Right atrium auricular region (tissue), 2 donors: ENCODE data around the gene HLX. TPM values are rescaled to one million over a fixed set of nuclear protein-coding genes. Genes with fewer than 3 reads are reported as not detected.

Experiments used
- DNase-seq: peaks from one replicate; pipeline ENCODE4 v3.0.0-alpha.2; 2019; ENCODE audit warnings: low spot score
- H3K27ac ChIP-seq, 2 donors: fragments of 200-600 bp; sonication (generic); 1 replicate in 1 of 2; 2 replicates in 1 of 2; pipeline ENCODE4 v1.5.1; 2016 to 2019
- H3K27me3 ChIP-seq, 2 donors: fragments of 200-600 bp; sonication (generic); one replicate each; pipeline versions ENCODE4 v1.5.1 to v1.6.0; 2017 to 2019
- H3K36me3 ChIP-seq: fragments of 200-600 bp; sonication (generic); one replicate; pipeline ENCODE4 v1.5.1; 2016
- H3K4me1 ChIP-seq, 2 donors: fragments of 200-600 bp; sonication (generic); one replicate each; pipeline versions ENCODE4 v1.5.1 to v1.6.0; 2017 to 2019
- H3K4me3 ChIP-seq, 2 donors: fragments of 200-600 bp; sonication (generic); 1 replicate in 1 of 2; 2 replicates in 1 of 2; pipeline ENCODE4 v1.5.1; 2017 to 2019; ENCODE audit warnings: mild to moderate bottlenecking in 1 of 2, moderate library complexity in 1 of 2
- H3K9me3 ChIP-seq, 2 donors: fragments of 200-600 bp; sonication (generic); one replicate each; pipeline ENCODE4 v1.5.1; 2019
- CTCF ChIP-seq, 2 donors: fragments of 200-600 bp; sonication (generic); IDR thresholded peaks; one replicate each; pipeline ENCODE4 v1.5.1; 2019; ENCODE audit warnings: antibody characterized with exemption in 2 of 2
- total RNA-seq, 2 donors: library from RNA; depleted of rRNA; stranded (reverse); fragments of >200 nt; gene quantifications; one replicate each; pipeline ENCODE4 v1.1.0, GENCODE V29; 2016

Gene HLX
- total RNA-seq, 2 donors from 2014 or later: 5.5 to 6.2 TPM

- Histone ChIP-seq H3K4me1 (peaks cover 0 to 28% of the 10 kb centered on the region in 2 donors), H3K9me3 (no peaks in the 10 kb centered on the region), H3K27ac (no peak overlapping the region), H3K36me3 (no peaks in the 10 kb centered on the region), H3K27me3 (peaks cover 44 to 51% of the 10 kb centered on the region in 2 donors), H3K4me3 (no peak overlapping the region)
- no peak for DNase-seq
- TF ChIP-seq CTCF (IDR thresholded peaks at IDR 0.05): no peak
Measured at GRCh38 chr1:220892086-220892376, 12.8 kb downstream of the HLX start.

- peaks cover 0 to 19% of the 10 kb centered on the region in 2 donors for H3K4me1 ChIP-seq
- H3K9me3 ChIP-seq: no peaks in the 10 kb centered on the region
- DNase-seq: no peak
- H3K27me3 ChIP-seq: peaks cover 44 to 51% of the 10 kb centered on the region in 2 donors
- TF ChIP-seq CTCF (IDR thresholded peaks at IDR 0.05): no peak
- H3K27ac ChIP-seq: no peak overlapping the region
- H3K36me3 ChIP-seq: no peaks in the 10 kb centered on the region
- no peak overlapping the region for H3K4me3 ChIP-seq
Measured at GRCh38 chr1:220892997-220893700, 13.9 kb downstream of the HLX start.

GRCh38 chr1:220893701-220894024 is 14.4 kb downstream of the HLX start:
- H3K4me1 ChIP-seq: peaks cover 0 to 16% of the 10 kb centered on the region in 2 donors
- no peak for TF ChIP-seq CTCF (IDR thresholded peaks at IDR 0.05)
- no peak overlapping the region for H3K27ac ChIP-seq
- DNase-seq: no peak
- no peaks in the 10 kb centered on the region for H3K36me3 ChIP-seq
- peak overlapping the region in 1 of 2 donors; percentile 36 for H3K4me3 ChIP-seq
- H3K27me3 ChIP-seq: peaks cover 44 to 47% of the 10 kb centered on the region in 2 donors
- no peaks in the 10 kb centered on the region for H3K9me3 ChIP-seq

GRCh38 chr1:220894025-220894923 is 15.0 kb downstream of the HLX start:
- Histone ChIP-seq H3K27ac (no peak overlapping the region), H3K36me3 (no peaks in the 10 kb centered on the region), H3K27me3 (peaks cover 41 to 44% of the 10 kb centered on the region in 2 donors), H3K9me3 (no peaks in the 10 kb centered on the region), H3K4me3 (peak overlapping the region in 1 of 2 donors; percentile 36), H3K4me1 (peaks cover 0 to 16% of the 10 kb centered on the region in 2 donors)
- no peak for DNase-seq
- TF ChIP-seq CTCF (IDR thresholded peaks at IDR 0.05): no peak

- Histone ChIP-seq H3K4me3 (no peak overlapping the region), H3K27ac (no peak overlapping the region), H3K36me3 (no peaks in the 10 kb centered on the region), H3K27me3 (peaks cover 38 to 44% of the 10 kb centered on the region in 2 donors), H3K4me1 (peaks cover 0 to 16% of the 10 kb centered on the region in 2 donors), H3K9me3 (no peaks in the 10 kb centered on the region)
- no peak for DNase-seq
- TF ChIP-seq CTCF (IDR thresholded peaks at IDR 0.05): no peak
Measured at GRCh38 chr1:220894924-220895256, 15.6 kb downstream of the HLX start.
